ENCODE data around the gene CD6. TPM values are rescaled to one million over a fixed set of nuclear protein-coding genes. Genes with fewer than 3 reads are reported as not detected.

CD6 gene
- total and polyA plus RNA-seq, 2 experiments from 2014 or later: 4.2 TPM; not detected in 1

DNA sequence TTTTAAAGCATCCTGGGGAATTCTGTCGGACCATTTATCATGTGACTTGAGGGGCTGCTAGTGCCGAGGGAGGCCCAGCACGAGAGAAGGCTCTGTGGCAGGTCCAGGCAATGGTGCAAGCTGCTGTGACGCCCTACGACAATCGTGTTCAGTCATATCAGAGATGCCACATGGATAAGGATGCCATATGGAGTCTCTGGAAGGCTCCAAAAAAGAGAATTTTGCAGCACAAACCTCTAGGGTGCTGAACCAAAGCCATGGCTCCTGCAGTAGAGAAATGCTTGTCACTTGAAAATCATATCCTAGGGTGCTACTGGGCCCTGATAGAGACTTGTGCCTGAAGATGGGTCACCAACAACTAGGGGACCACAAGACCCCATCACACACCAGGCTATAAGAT is 6.7 kb upstream of the CD6 start:
- H3K27me3 ChIP-seq: peaks cover 2% of the 10 kb centered on the region
- no peak overlapping the region for H3K27ac ChIP-seq
- DNase-seq (ENCODE audit: low read depth in 1 of 2, low spot score in 1 of 2): no peak
- no peaks in the 10 kb centered on the region for H3K9me3 ChIP-seq (ENCODE audit: low read depth)
- no peak overlapping the region for H3K4me3 ChIP-seq
- peaks cover 6% of the 10 kb centered on the region for H3K4me1 ChIP-seq (ENCODE audit: low read depth)
- TF ChIP-seq, protein P1, sequence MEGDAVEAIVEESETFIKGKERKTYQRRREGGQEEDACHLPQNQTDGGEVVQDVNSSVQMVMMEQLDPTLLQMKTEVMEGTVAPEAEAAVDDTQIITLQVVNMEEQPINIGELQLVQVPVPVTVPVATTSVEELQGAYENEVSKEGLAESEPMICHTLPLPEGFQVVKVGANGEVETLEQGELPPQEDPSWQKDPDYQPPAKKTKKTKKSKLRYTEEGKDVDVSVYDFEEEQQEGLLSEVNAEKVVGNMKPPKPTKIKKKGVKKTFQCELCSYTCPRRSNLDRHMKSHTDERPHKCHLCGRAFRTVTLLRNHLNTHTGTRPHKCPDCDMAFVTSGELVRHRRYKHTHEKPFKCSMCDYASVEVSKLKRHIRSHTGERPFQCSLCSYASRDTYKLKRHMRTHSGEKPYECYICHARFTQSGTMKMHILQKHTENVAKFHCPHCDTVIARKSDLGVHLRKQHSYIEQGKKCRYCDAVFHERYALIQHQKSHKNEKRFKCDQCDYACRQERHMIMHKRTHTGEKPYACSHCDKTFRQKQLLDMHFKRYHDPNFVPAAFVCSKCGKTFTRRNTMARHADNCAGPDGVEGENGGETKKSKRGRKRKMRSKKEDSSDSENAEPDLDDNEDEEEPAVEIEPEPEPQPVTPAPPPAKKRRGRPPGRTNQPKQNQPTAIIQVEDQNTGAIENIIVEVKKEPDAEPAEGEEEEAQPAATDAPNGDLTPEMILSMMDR (IDR thresholded peaks at IDR 0.05; ENCODE audit: low read depth, low read length): no peak
- H3K36me3 ChIP-seq: no peaks in the 10 kb centered on the region

DNA sequence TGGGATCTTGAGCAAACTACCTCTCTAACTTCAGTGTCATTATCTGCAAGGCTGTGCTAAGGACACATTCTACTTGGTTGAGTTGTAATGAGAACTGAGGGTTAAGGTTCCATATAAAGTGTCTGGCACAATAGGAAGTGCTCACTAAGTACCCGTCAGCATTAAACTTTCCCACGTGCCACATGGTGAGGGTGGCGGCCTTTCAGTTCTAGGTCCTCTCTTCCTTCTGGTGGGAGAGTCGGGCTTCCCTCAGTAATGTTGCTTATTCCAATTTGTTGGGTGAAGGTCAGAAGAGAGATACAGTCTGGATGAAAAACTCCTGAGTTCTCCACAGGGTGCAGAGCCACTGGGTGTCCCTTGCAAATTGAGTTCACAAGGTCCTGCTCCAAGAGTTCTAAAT is 4.6 kb upstream of the CD6 start:
- Histone ChIP-seq H3K9me3 (ENCODE audit: low read depth) (no peaks in the 10 kb centered on the region), H3K4me3 (no peak overlapping the region), H3K4me1 (ENCODE audit: low read depth) (peaks cover 6% of the 10 kb centered on the region), H3K27me3 (no peaks in the 10 kb centered on the region), H3K36me3 (no peaks in the 10 kb centered on the region), H3K27ac (no peak overlapping the region)
- TF ChIP-seq, protein P1 (IDR thresholded peaks at IDR 0.05; ENCODE audit: low read depth, low read length): no peak
- DNase-seq (ENCODE audit: low read depth in 1 of 2, low spot score in 1 of 2): no peak

DNA sequence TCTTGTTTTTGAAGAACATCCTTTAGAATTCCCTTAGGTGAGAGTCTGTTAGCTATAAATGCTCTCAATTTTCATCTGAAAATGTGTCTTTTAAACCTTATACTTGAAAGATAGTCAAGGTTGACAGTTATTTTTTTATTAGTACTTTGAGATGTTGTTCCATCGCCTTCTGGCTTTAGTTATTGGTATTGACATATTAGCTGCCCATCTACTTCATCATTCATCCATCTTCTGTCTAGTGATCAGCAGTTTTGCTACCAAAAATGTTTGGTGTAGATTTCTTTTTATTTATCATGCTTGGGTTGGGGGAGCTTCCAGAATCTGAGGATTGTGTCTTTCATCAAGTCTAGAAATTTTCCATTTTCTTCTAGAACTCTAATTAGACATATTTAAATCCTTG is 3.3 kb upstream of the CD6 start:
- Histone ChIP-seq H3K4me1 (ENCODE audit: low read depth) (no peaks in the 10 kb centered on the region), H3K27ac (no peak overlapping the region), H3K9me3 (ENCODE audit: low read depth) (no peaks in the 10 kb centered on the region), H3K36me3 (no peaks in the 10 kb centered on the region), H3K4me3 (no peak overlapping the region), H3K27me3 (no peaks in the 10 kb centered on the region)
- TF ChIP-seq, protein P1 (IDR thresholded peaks at IDR 0.05; ENCODE audit: low read depth, low read length): no peak
- no peak for DNase-seq (ENCODE audit: low read depth in 1 of 2, low spot score in 1 of 2)

DNA sequence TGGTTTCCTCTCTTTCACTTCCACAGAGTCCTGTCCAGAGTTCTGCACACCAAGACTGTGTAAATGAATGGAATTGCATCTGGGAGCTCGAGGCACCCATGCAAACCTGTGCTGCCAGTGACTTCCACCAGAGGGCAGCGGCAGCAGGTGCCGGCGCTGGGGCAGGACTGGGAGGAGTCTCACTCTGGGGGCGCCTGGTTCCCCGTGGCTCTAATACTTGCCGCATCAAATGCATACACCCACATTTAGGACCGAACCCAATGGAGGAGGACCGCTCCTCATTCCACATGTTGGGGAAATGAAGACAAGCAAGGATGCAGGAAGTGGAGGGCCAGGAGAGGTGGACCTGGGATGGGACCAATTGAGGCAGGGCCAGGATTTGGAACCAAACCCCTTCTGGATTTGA is 1.1 kb upstream of the CD6 start:
- Histone ChIP-seq H3K36me3 (no peaks in the 10 kb centered on the region), H3K4me1 (ENCODE audit: low read depth) (no peaks in the 10 kb centered on the region), H3K9me3 (ENCODE audit: low read depth) (no peaks in the 10 kb centered on the region), H3K27me3 (no peaks in the 10 kb centered on the region), H3K27ac (no peak overlapping the region), H3K4me3 (no peak overlapping the region)
- DNase-seq (ENCODE audit: low read depth in 1 of 2, low spot score in 1 of 2): peak; percentile 56
- TF ChIP-seq, protein P1 (IDR thresholded peaks at IDR 0.05; ENCODE audit: low read depth, low read length): peak; percentile 92

DNA sequence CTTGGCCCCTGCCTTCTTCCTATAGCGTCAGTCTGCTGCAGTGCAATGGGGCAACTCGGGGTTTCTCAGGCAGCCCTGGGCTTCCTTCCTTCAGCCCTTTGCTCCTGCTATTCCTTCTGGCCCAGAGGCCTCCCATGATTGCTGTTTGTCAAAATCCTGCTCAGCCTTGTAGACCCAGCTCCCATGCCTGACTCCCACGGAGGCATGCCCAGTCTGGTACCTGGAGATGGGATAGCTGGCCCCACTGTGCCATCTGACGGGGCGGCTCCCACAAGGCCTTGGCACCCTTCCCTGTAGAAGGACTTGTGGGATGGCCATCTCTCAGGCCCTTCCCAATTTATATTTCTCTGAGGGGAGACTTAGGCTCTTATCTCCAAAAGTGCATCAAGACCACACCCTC is 590 bp upstream of the CD6 start:
- no peak for DNase-seq (ENCODE audit: low read depth in 1 of 2, low spot score in 1 of 2)
- Histone ChIP-seq H3K27ac (no peak overlapping the region), H3K4me3 (no peak overlapping the region), H3K27me3 (no peaks in the 10 kb centered on the region), H3K36me3 (no peaks in the 10 kb centered on the region), H3K4me1 (ENCODE audit: low read depth) (no peaks in the 10 kb centered on the region), H3K9me3 (ENCODE audit: low read depth) (no peaks in the 10 kb centered on the region)
- TF ChIP-seq, protein P1 (IDR thresholded peaks at IDR 0.05; ENCODE audit: low read depth, low read length): no peak
